Measurements from ENCODE around the gene NEBL. TPM values are rescaled to one million over a fixed set of nuclear protein-coding genes. Genes with fewer than 3 reads are reported as not detected.

Gene NEBL
- total RNA-seq, 1 experiment from 2014 or later = 32.3 TPM

DNA sequence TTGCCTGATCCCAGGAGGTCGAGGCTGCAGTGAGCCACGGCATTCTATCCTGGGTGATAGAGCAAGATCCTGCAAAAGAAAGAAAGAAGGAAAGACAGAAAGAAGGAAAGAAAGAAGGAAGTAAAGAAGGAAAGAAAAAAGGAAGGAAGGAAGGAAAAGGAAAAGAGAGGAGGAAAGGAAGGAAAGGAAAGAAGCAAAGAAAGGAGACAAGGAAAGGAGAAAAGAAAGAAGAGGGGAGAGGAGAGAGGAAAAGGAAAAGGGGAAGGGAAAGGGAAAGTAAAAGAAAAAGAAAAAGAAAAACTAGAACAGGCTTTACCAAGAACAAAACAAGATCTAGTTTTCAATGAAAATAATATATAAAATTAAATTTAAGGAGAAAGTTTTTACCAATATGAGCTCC is 15.0 kb downstream of the NEBL start:
- DNase-seq (ENCODE audit: low read depth, low spot score) = no peak
- Histone ChIP-seq H3K27me3 (ENCODE audit: control insufficient read depth, insufficient read depth, low read length) (no peaks in the 10 kb centered on the region), H3K27ac (ENCODE audit: low read length) (no peak overlapping the region), H3K36me3 (ENCODE audit: control insufficient read depth, insufficient read depth, low read length) (no peaks in the 10 kb centered on the region), H3K4me3 (ENCODE audit: low read depth in 2 of 2, low read length in 2 of 2) (no peak overlapping the region), H3K4me1 (ENCODE audit: control insufficient read depth, insufficient read depth, low read length) (no peaks in the 10 kb centered on the region), H3K9me3 (ENCODE audit: control insufficient read depth, insufficient read depth, low read depth, low read length) (no peaks in the 10 kb centered on the region)
- intact Hi-C loops (cut with micrococcal nuclease; ENCODE audit: unreplicated experiment) = no loop called here
- BruUV-seq (replicated peaks) = no TSS peak
- ChIA-PET POLR2A (no interaction called here), CTCF (no interaction called here)
- TF ChIP-seq SIN3A (IDR thresholded peaks at IDR 0.05; ENCODE audit: borderline replicate concordance, insufficient read depth, low read depth, low read length) (no peak), TCF7L2 (IDR thresholded peaks at IDR 0.05; ENCODE audit: low read depth, low read length) (no peak), POLR2AphosphoS5 (IDR thresholded peaks at IDR 0.05; ENCODE audit: low read depth, low read length) (no peak)
- TF ChIP-seq, protein P1, sequence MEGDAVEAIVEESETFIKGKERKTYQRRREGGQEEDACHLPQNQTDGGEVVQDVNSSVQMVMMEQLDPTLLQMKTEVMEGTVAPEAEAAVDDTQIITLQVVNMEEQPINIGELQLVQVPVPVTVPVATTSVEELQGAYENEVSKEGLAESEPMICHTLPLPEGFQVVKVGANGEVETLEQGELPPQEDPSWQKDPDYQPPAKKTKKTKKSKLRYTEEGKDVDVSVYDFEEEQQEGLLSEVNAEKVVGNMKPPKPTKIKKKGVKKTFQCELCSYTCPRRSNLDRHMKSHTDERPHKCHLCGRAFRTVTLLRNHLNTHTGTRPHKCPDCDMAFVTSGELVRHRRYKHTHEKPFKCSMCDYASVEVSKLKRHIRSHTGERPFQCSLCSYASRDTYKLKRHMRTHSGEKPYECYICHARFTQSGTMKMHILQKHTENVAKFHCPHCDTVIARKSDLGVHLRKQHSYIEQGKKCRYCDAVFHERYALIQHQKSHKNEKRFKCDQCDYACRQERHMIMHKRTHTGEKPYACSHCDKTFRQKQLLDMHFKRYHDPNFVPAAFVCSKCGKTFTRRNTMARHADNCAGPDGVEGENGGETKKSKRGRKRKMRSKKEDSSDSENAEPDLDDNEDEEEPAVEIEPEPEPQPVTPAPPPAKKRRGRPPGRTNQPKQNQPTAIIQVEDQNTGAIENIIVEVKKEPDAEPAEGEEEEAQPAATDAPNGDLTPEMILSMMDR (IDR thresholded peaks at IDR 0.05) = no peak
- TF ChIP-seq, protein P2, sequence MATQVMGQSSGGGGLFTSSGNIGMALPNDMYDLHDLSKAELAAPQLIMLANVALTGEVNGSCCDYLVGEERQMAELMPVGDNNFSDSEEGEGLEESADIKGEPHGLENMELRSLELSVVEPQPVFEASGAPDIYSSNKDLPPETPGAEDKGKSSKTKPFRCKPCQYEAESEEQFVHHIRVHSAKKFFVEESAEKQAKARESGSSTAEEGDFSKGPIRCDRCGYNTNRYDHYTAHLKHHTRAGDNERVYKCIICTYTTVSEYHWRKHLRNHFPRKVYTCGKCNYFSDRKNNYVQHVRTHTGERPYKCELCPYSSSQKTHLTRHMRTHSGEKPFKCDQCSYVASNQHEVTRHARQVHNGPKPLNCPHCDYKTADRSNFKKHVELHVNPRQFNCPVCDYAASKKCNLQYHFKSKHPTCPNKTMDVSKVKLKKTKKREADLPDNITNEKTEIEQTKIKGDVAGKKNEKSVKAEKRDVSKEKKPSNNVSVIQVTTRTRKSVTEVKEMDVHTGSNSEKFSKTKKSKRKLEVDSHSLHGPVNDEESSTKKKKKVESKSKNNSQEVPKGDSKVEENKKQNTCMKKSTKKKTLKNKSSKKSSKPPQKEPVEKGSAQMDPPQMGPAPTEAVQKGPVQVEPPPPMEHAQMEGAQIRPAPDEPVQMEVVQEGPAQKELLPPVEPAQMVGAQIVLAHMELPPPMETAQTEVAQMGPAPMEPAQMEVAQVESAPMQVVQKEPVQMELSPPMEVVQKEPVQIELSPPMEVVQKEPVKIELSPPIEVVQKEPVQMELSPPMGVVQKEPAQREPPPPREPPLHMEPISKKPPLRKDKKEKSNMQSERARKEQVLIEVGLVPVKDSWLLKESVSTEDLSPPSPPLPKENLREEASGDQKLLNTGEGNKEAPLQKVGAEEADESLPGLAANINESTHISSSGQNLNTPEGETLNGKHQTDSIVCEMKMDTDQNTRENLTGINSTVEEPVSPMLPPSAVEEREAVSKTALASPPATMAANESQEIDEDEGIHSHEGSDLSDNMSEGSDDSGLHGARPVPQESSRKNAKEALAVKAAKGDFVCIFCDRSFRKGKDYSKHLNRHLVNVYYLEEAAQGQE (IDR thresholded peaks at IDR 0.05; ENCODE audit: insufficient read depth in 1 of 2, low read depth in 2 of 2, low read length in 1 of 2) = no peak
- no peak for ATAC-seq
- in situ Hi-C loops (cut with HindIII; ENCODE audit: low pct_unique_long_range_greater_than_20kb, low sequenced_read_pairs) = no loop called here

DNA sequence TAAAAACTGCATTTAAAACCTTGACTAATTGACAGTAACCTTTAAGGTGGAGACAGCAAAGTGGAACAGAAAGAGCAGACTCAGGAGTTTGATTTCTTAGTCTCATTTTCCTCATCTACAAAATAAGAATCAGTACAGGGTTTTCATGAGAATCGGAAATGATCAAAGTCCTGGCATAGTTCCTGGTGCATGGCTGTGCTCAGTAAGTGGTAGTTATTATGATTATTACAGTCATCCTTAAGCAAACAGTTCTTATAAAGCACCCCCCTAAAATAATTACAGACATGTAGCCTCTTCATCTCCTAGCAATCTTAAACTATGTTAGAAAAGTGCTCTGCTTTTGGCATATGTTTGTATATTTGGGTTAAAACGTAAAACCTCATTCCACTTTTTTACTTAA is 18.0 kb downstream of the NEBL start:
- in situ Hi-C loops (cut with HindIII; ENCODE audit: low pct_unique_long_range_greater_than_20kb, low sequenced_read_pairs) = no loop called here
- POLR2A ChIA-PET = no interaction called here
- intact Hi-C loops (cut with micrococcal nuclease; ENCODE audit: unreplicated experiment) = no loop called here
- no peaks in the 10 kb centered on the region for H3K36me3 ChIP-seq (ENCODE audit: control insufficient read depth, insufficient read depth, low read length)
- TF ChIP-seq POLR2AphosphoS5 (IDR thresholded peaks at IDR 0.05; ENCODE audit: low read depth, low read length) (no peak), SIN3A (IDR thresholded peaks at IDR 0.05; ENCODE audit: borderline replicate concordance, insufficient read depth, low read depth, low read length) (no peak), TCF7L2 (IDR thresholded peaks at IDR 0.05; ENCODE audit: low read depth, low read length) (no peak)
- TF ChIP-seq, protein P1 (IDR thresholded peaks at IDR 0.05) = no peak
- TF ChIP-seq, protein P2 (IDR thresholded peaks at IDR 0.05; ENCODE audit: insufficient read depth in 1 of 2, low read depth in 2 of 2, low read length in 1 of 2) = no peak
- H3K4me1 ChIP-seq (ENCODE audit: control insufficient read depth, insufficient read depth, low read length) = no peaks in the 10 kb centered on the region
- ATAC-seq (no peak), DNase-seq (ENCODE audit: low read depth, low spot score) (no peak)
- no peak overlapping the region for H3K4me3 ChIP-seq (ENCODE audit: low read depth in 2 of 2, low read length in 2 of 2)
- no TSS peak for BruUV-seq (replicated peaks)
- CTCF ChIA-PET = no interaction called here
- H3K9me3 ChIP-seq (ENCODE audit: control insufficient read depth, insufficient read depth, low read depth, low read length) = no peaks in the 10 kb centered on the region
- no peaks in the 10 kb centered on the region for H3K27me3 ChIP-seq (ENCODE audit: control insufficient read depth, insufficient read depth, low read length)
- no peak overlapping the region for H3K27ac ChIP-seq (ENCODE audit: low read length)

All from Panc1 (cell line).